Endothelial cell of umbilical vein (primary cell): ENCODE measurements around the gene UBE2H. TPM values are rescaled to one million over a fixed set of nuclear protein-coding genes. Genes with fewer than 3 reads are reported as not detected.

Source experiments
- BruUV-seq: library from RNA; stranded (reverse); fragments of 400-500 nt; replicated peaks from 2 replicates; lab custom pipeline; 2021; lab: Mats Ljungman, UMichigan
- CTCF ChIA-PET: fragments of 300-600, 350-600 bp; sonication (Branson Sonifier 250); formaldehyde crosslinking; loops from one replicate; lab custom pipeline; 2021; ENCODE audit warnings: antibody characterized with exemption, inconsistent platforms; lab: Charles Lee
- POLR2A ChIA-PET: fragments of 300-600, 350-600 bp; sonication (Branson Sonifier 250); formaldehyde crosslinking; loops from one replicate; lab custom pipeline; 2021; ENCODE audit warnings: antibody characterized with exemption, inconsistent platforms; lab: Charles Lee
- DNase-seq: peaks from one replicate; pipeline ENCODE4 v3.0.0-alpha.2; 2011; ENCODE audit warnings: low read depth, low spot score
- FAIRE-seq: peaks from 2 replicates; lab custom pipeline; 2011; peaks lifted over from hg19 to GRCh38; lab: Jason Lieb, UNC
- H2AFZ ChIP-seq: 2 replicates; pipeline ENCODE4 v1.6.0; 2012; ENCODE audit warnings: low read depth, low read length, control low read depth, inconsistent platforms
- H3K27ac ChIP-seq: 2 replicates; pipeline ENCODE4 v1.5.1; 2011; ENCODE audit warnings: low read depth, mild to moderate bottlenecking, control low read depth, low read length, moderate library complexity; ENCODE audit not compliant: insufficient read depth
- H3K27me3 ChIP-seq, 2 experiments: 2 replicates each; pipeline versions ENCODE4 v1.6.0 to v1.6.1; 2011; ENCODE audit warnings: low read length in 2 of 2, mixed read lengths in 1 of 2; ENCODE audit not compliant: control insufficient read depth in 2 of 2, insufficient read depth in 2 of 2
- H3K36me3 ChIP-seq, 2 experiments: 2 replicates in 1 of 2; 3 replicates in 1 of 2; pipeline ENCODE4 v1.5.1; 2011; ENCODE audit warnings: low read length in 2 of 2, mild to moderate bottlenecking in 1 of 2, moderate library complexity in 1 of 2; ENCODE audit not compliant: control insufficient read depth in 2 of 2, insufficient read depth in 2 of 2; ENCODE audit errors: extremely low read depth in 1 of 2
- H3K4me1 ChIP-seq: 3 replicates; pipeline ENCODE4 v1.5.1; 2011; ENCODE audit warnings: mild to moderate bottlenecking, low read length; ENCODE audit not compliant: control insufficient read depth, insufficient read depth; ENCODE audit errors: extremely low read depth
- H3K4me2 ChIP-seq: 2 replicates; pipeline ENCODE4 v1.6.1; 2011; ENCODE audit warnings: low read length, control low read depth, mixed read lengths; ENCODE audit not compliant: insufficient read depth
- H3K4me3 ChIP-seq, 3 experiments: fragments of 200-600 bp in 1 of 3; sonication (generic), shearing (Covaris generic) in 1 of 3; replicated peaks in 1 of 3; 2 replicates each; pipeline ENCODE4 v1.5.1; 2011 to 2016; ENCODE audit warnings: control low read depth in 3 of 3, low read length in 3 of 3, mild to moderate bottlenecking in 2 of 3, inconsistent platforms in 1 of 3, low read depth in 1 of 3, moderate library complexity in 1 of 3; ENCODE audit not compliant: insufficient read depth in 1 of 3
- H3K79me2 ChIP-seq: 2 replicates; pipeline ENCODE4 v1.6.0; 2012; ENCODE audit warnings: low read length, inconsistent platforms; ENCODE audit not compliant: control insufficient read depth, insufficient read depth
- H3K9ac ChIP-seq: replicated peaks from 2 replicates; pipeline ENCODE3; 2011; ENCODE audit warnings: low read length, control low read depth; ENCODE audit not compliant: insufficient read depth; ENCODE audit errors: extremely low read depth
- H3K9me1 ChIP-seq: replicated peaks from 3 replicates; pipeline ENCODE4 v1.6.0; 2011; ENCODE audit warnings: mild to moderate bottlenecking, low read length; ENCODE audit not compliant: control insufficient read depth, insufficient read depth; ENCODE audit errors: extremely low read depth
- H3K9me3 ChIP-seq: replicated peaks from 2 replicates; pipeline ENCODE4 v1.5.1; 2012; ENCODE audit warnings: low read length, inconsistent platforms; ENCODE audit not compliant: control insufficient read depth, insufficient read depth
- H4K20me1 ChIP-seq: replicated peaks from 2 replicates; pipeline ENCODE3; 2011; ENCODE audit warnings: mild to moderate bottlenecking, low read length; ENCODE audit not compliant: control insufficient read depth, insufficient read depth; ENCODE audit errors: extremely low read depth
- EZH2 ChIP-seq: IDR thresholded peaks from 2 replicates; pipeline ENCODE4 v1.6.1; 2012; ENCODE audit warnings: borderline replicate concordance, low read depth, mild to moderate bottlenecking, moderate library complexity, low read length, inconsistent platforms; ENCODE audit not compliant: severe bottlenecking
- FOS ChIP-seq: IDR thresholded peaks from 2 replicates; pipeline ENCODE4 v1.6.1; 2011; ENCODE audit warnings: mild to moderate bottlenecking, low read length, moderate library complexity, borderline replicate concordance; ENCODE audit not compliant: insufficient read depth
- GATA2 ChIP-seq: IDR thresholded peaks from 2 replicates; pipeline ENCODE4 v1.7.0; 2011; ENCODE audit warnings: low read depth, mild to moderate bottlenecking, moderate library complexity, mixed read lengths, low read length; ENCODE audit not compliant: insufficient read length, insufficient read depth
- JUN ChIP-seq: IDR thresholded peaks from 2 replicates; pipeline ENCODE4 v1.6.1; 2011; ENCODE audit warnings: borderline replicate concordance, low read depth; ENCODE audit not compliant: insufficient read length, insufficient read depth
- MYC ChIP-seq: IDR thresholded peaks from one replicate; pipeline ENCODE4 v1.6.1; 2011; ENCODE audit warnings: mild to moderate bottlenecking, low read depth, low read length
- POLR2A ChIP-seq: IDR thresholded peaks from 2 replicates; pipeline ENCODE4 v1.6.1; 2012; ENCODE audit warnings: low read depth, mild to moderate bottlenecking, control low read depth, low read length
- POLR2AphosphoS5 ChIP-seq: IDR thresholded peaks from 2 replicates; pipeline ENCODE4 v1.6.1; 2012; ENCODE audit warnings: low read depth, mild to moderate bottlenecking, control low read depth, low read length, moderate library complexity; ENCODE audit not compliant: insufficient read depth
- dilution Hi-C: fragments of 300-500 bp; cut with MboI; formaldehyde crosslinking; loops from one replicate; pipeline ENCODE4 v1.15.0; 2019; ENCODE audit warnings: low sequenced_read_pairs; ENCODE audit not compliant: extremely low pct_ligation_motif_present
- intact Hi-C: fragments of 100-400 bp; cut with micrococcal nuclease; formaldehyde crosslinking; loops from one replicate; pipeline ENCODE4 v1.10.0; 2022
- polyA plus RNA-seq, 4 experiments: library from polyadenylated mRNA; depleted of rRNA in 3 of 4; stranded (reverse) in 3 of 4; unstranded in 1 of 4; fragments of >200 nt; gene quantifications; 2 replicates each; pipeline versions ENCODE4 v1.2.1 to v1.2.3, GENCODE V29; 2011 to 2012; ENCODE audit warnings: missing spikeins in 1 of 4
- total RNA-seq: library from RNA; stranded (reverse); gene quantifications from 2 replicates; pipeline ENCODE4 v1.2.3, GENCODE V29; 2021
- TF ChIP-seq, protein P1 (sequence below): IDR thresholded peaks from 2 replicates; pipeline ENCODE4 v1.6.1; 2011; ENCODE audit not compliant: insufficient read depth, insufficient read length
- TF ChIP-seq, protein P2 (sequence below), 2 donors: IDR thresholded peaks; 1 replicate in 1 of 2; 2 replicates in 1 of 2; pipeline ENCODE4 v1.5.1; 2011; ENCODE audit warnings: low read length in 2 of 2, mild to moderate bottlenecking in 2 of 2, moderate library complexity in 2 of 2, control low read depth in 1 of 2, inconsistent platforms in 1 of 2, low read depth in 1 of 2; ENCODE audit not compliant: insufficient read depth in 1 of 2; ENCODE audit errors: extremely low read depth in 1 of 2

The UBE2H gene
- total and polyA plus RNA-seq, 2 donors (not counting 3 experiments of a cell fraction or from before 2014, with no cell fraction given): 51.7 to 90.1 TPM

DNA sequence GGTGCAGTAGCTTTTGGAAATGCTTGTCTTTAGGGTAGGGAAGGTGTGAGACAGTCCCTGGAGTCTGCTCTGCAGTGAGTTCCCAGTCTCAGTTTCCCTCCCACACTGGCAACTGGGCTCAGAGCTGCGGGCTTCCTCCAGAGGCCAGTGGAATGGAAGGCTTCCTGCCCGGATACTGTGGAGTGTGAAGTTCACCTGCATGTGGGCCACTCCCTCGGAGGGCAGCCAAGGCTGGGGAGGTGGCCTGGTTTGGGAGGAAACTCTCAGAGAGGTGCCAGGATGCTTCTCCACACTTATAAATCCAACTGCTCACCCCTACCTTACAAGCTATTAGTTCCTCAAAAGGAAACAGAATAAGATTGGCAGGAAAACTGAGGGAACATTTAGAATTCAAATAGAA, 18.1 kb upstream of the UBE2H start:
- no peaks in the 10 kb centered on the region for H3K9me3 ChIP-seq
- H2AFZ ChIP-seq: peak overlapping the region; percentile 88
- H3K27me3 ChIP-seq: no peaks in the 10 kb centered on the region
- peaks cover 22% of the 10 kb centered on the region for H3K4me1 ChIP-seq
- intact Hi-C loops: loop anchor here (1.0 kb wide), 3 partner anchors 13 to 38 kb away; no protein-coding TSS in a partner anchor
- FAIRE-seq (peak; percentile 67), DNase-seq (peak; percentile 20)
- H4K20me1 ChIP-seq: no peaks in the 10 kb centered on the region
- H3K9me1 ChIP-seq: no peaks in the 10 kb centered on the region
- no peaks in the 10 kb centered on the region for H3K79me2 ChIP-seq
- no peaks in the 10 kb centered on the region for H3K36me3 ChIP-seq
- H3K4me3 ChIP-seq: no peak overlapping the region
- TF ChIP-seq MYC (no peak), POLR2A (no peak), EZH2 (no peak), GATA2 (no peak), FOS (no peak), POLR2AphosphoS5 (no peak)
- no TSS peak for BruUV-seq
- dilution Hi-C loops: no loop called here
- H3K4me2 ChIP-seq: peak overlapping the region; percentile 53
- H3K27ac ChIP-seq: peak overlapping the region; percentile 99
- POLR2A ChIA-PET: interaction anchor here (0.6 to 1.8 kb wide), 6 partner anchors 12 to 71 kb away, joined by 3 to 26 read pairs (median 6); no protein-coding TSS in a partner anchor
- CTCF ChIA-PET: interaction anchor here (0.6 to 1.8 kb wide), 8 partner anchors 12 to 102 kb away, joined by 3 to 21 read pairs (median 4); no protein-coding TSS in a partner anchor
- peak overlapping the region; percentile 88 for H3K9ac ChIP-seq

DNA sequence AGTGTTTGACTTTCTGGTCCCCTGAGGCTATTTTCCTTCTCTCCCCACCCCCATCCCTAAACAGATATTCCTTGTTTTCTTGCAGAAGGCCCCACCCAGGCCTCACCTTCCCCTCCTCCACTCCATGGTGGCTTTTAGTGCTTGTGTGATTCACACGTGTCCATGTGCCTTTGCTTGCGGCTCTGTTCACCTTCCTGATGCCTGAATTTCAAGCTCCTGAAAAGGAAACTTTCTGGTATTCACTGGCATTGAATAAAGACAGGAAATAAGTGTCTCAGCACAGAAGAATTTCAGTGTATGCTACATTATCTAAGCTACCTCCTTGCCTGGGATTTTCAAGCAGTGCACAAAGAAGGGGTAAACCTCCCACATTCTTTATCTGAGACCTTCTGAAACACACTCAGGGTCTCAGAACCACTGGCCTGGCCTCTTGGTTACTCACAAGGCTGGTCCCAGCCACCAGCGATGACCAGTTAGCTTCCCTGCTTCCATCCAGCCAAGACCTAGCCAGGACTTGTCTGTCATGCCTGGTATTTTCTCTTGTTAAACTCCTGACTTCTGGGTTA, 17.2 kb upstream of the UBE2H start:
- peaks cover 22% of the 10 kb centered on the region for H3K4me1 ChIP-seq
- no peak overlapping the region for H3K4me3 ChIP-seq
- H3K4me2 ChIP-seq: peak overlapping the region; percentile 53
- no peaks in the 10 kb centered on the region for H3K36me3 ChIP-seq
- no peaks in the 10 kb centered on the region for H3K79me2 ChIP-seq
- no peaks in the 10 kb centered on the region for H4K20me1 ChIP-seq
- TF ChIP-seq, protein P1, sequence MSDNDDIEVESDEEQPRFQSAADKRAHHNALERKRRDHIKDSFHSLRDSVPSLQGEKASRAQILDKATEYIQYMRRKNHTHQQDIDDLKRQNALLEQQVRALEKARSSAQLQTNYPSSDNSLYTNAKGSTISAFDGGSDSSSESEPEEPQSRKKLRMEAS: peak; percentile 82
- TF ChIP-seq POLR2A (no peak), GATA2 (peak; percentile 60), JUN (peak; percentile 96), POLR2AphosphoS5 (peak; percentile 74), MYC (peak; percentile 94), EZH2 (no peak), FOS (peak; percentile 88)
- TF ChIP-seq, protein P2, sequence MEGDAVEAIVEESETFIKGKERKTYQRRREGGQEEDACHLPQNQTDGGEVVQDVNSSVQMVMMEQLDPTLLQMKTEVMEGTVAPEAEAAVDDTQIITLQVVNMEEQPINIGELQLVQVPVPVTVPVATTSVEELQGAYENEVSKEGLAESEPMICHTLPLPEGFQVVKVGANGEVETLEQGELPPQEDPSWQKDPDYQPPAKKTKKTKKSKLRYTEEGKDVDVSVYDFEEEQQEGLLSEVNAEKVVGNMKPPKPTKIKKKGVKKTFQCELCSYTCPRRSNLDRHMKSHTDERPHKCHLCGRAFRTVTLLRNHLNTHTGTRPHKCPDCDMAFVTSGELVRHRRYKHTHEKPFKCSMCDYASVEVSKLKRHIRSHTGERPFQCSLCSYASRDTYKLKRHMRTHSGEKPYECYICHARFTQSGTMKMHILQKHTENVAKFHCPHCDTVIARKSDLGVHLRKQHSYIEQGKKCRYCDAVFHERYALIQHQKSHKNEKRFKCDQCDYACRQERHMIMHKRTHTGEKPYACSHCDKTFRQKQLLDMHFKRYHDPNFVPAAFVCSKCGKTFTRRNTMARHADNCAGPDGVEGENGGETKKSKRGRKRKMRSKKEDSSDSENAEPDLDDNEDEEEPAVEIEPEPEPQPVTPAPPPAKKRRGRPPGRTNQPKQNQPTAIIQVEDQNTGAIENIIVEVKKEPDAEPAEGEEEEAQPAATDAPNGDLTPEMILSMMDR (IDR thresholded peaks at IDR 0.05; ENCODE audit: extremely low read depth in 1 of 2, insufficient read depth in 1 of 2, low read depth in 1 of 2, low read length in 2 of 2): no peak
- FAIRE-seq: peak; percentile 100
- ChIA-PET CTCF (interaction anchor here (0.6 to 1.8 kb wide), 9 partner anchors 11 to 140 kb away, joined by 3 to 21 read pairs (median 5); no protein-coding TSS in a partner anchor), POLR2A (interaction anchor here (0.6 to 1.8 kb wide), 12 partner anchors 8 to 152 kb away, joined by 3 to 26 read pairs (median 4); no protein-coding TSS in a partner anchor)
- H3K9ac ChIP-seq: peak overlapping the region; percentile 88
- TSS peak; percentile 72 for BruUV-seq
- intact Hi-C loops: loop anchor here (1.0 kb wide), 3 partner anchors 12 to 39 kb away; no protein-coding TSS in a partner anchor
- peak overlapping the region; percentile 58 for H2AFZ ChIP-seq
- peak; percentile 96 for DNase-seq
- H3K9me3 ChIP-seq: no peaks in the 10 kb centered on the region
- H3K27me3 ChIP-seq: no peaks in the 10 kb centered on the region
- peak overlapping the region; percentile 99 for H3K27ac ChIP-seq
- H3K9me1 ChIP-seq: no peaks in the 10 kb centered on the region
- dilution Hi-C loops: no loop called here
